Measurements from ENCODE around the gene STK38. TPM values are rescaled to one million over a fixed set of nuclear protein-coding genes. Genes with fewer than 3 reads are reported as not detected.

STK38 gene
- 31.5 TPM for polyA plus RNA-seq (2013)

DNA sequence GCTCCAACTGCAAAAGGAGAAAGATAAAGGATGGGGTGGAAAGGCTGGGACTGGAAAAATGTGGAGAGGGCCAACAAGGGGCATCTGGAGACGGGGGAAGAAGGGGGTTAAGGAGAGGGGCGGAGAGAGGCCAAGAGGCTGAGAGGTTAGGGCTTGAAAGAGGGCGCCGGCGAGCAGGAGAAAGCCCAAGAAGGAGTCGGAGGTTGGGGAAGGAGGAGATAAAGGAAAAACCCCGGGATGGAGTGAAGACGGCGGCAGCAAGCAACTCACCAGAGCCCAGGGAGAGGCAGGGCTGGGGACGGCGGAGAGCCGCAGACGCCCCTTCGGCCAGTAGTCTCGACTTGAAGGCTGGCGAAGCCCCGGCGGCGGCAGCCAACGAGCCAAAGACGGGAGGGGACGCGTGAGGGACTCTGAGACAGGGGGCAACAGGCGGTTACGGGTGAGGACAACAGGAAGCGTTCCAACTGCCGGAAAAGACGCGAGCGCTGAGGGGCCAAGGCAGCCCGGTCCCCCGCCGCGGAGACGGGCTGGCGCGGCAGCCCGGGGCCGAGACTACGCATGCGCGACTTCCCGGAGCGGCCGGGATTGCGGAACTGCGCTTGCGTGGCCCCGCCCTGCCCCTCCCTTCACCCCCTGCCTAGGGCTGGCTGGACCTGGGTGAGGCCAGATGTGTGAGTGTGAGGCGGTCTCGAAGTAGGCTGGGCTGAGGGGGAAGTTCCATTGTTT lies at the start of gene STK38:
Gene STK38 (minus strand): TSS at position 560 of the 726 bp plus-strand sequence. CDS start 7,277 bp downstream, outside the sequence.
- ChIA-PET CTCF (interaction anchor here (1.0 to 1.1 kb wide), 2 partner anchors 14 to 23 kb away, joined by 3 to 6 read pairs; no protein-coding TSS in a partner anchor), POLR2A (interaction anchor here (0.6 to 1.4 kb wide), 2 partner anchors 33 to 1882 kb away, joined by 3 to 4 read pairs; no protein-coding TSS in a partner anchor)
- H3K36me3 ChIP-seq (ENCODE audit: control insufficient read depth in 4 of 4, insufficient read depth in 4 of 4, low read length in 3 of 4) = peaks cover 0 to 3% (median 0%) of the 10 kb centered on the region in 4 experiments
- H3K27me3 ChIP-seq (replicated peaks in 2 of 5; ENCODE audit: control insufficient read depth in 4 of 5, insufficient read depth in 5 of 5, low read length in 4 of 5) = no peaks in the 10 kb centered on the region
- H3K4me1 ChIP-seq (ENCODE audit: control extremely low read depth in 1 of 4, control insufficient read depth in 4 of 4, insufficient read depth in 4 of 4, low read length in 3 of 4) = peaks cover 18 to 50% (median 33%) of the 10 kb centered on the region in 4 experiments
- peak within 1 kb of the TSS; percentile 94 to 96 for H3K27ac ChIP-seq (ENCODE audit: insufficient read depth in 1 of 2, low read depth in 1 of 2, low read length in 2 of 2, poor library complexity in 1 of 2, severe bottlenecking in 2 of 2)
- no peaks in the 10 kb centered on the region for H3K9me3 ChIP-seq (ENCODE audit: control extremely low read depth in 1 of 5, control insufficient read depth in 4 of 5, insufficient read depth in 2 of 5, low read depth in 1 of 5, low read length in 4 of 5)
- peak; percentile 90 to 95 (median 94) for DNase-seq
- whole genome bisulfite sequencing (ENCODE audit: insufficient coverage) = under 1% methylated on average over 35 of the region's 51 CpGs
- peak within 1 kb of the TSS; percentile 86 to 100 (median 99) for H3K4me3 ChIP-seq (ENCODE audit: control insufficient read depth in 1 of 7, extremely low read depth in 1 of 7, insufficient read depth in 4 of 7, low read depth in 2 of 7, low read length in 6 of 7)

DNA sequence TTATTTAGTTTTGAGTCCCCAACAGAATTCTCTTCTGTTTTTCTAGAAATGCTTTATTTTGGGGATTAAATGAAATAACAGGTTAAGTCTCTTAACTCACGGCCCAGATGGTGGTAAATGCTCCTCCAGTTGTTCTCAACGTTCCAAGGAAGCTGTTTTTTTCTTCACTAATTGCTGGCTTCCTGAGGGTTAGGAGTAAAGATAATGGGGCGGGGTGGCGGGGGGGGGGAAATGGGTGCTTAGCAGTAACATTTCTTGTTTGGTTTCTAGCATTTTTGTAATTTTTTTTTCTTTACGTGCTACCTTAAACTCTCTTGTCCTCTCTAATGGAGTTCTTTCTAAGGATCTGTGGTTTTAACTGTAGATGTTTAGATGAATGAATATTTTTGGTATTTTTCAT lies 49.1 kb upstream of the STK38 start:
- WGBS (ENCODE audit: insufficient coverage) = 0% methylated on average over 1 of the region's 5 CpGs
- Histone ChIP-seq H3K4me3 (ENCODE audit: control insufficient read depth in 1 of 7, extremely low read depth in 1 of 7, insufficient read depth in 4 of 7, low read depth in 2 of 7, low read length in 6 of 7) (peak overlapping the region in 6 of 7 experiments; percentile 85 to 100 (median 99)), H3K27ac (ENCODE audit: insufficient read depth in 1 of 2, low read depth in 1 of 2, low read length in 2 of 2, poor library complexity in 1 of 2, severe bottlenecking in 2 of 2) (peak overlapping the region; percentile 99 to 100), H3K9me3 (ENCODE audit: control extremely low read depth in 1 of 5, control insufficient read depth in 4 of 5, insufficient read depth in 2 of 5, low read depth in 1 of 5, low read length in 4 of 5) (no peaks in the 10 kb centered on the region), H3K4me1 (ENCODE audit: control extremely low read depth in 1 of 4, control insufficient read depth in 4 of 4, insufficient read depth in 4 of 4, low read length in 3 of 4) (peaks cover 24 to 62% (median 44%) of the 10 kb centered on the region in 4 experiments), H3K36me3 (ENCODE audit: control insufficient read depth in 4 of 4, insufficient read depth in 4 of 4, low read length in 3 of 4) (peaks cover 20 to 53% (median 41%) of the 10 kb centered on the region in 4 experiments), H3K27me3 (replicated peaks in 2 of 5; ENCODE audit: control insufficient read depth in 4 of 5, insufficient read depth in 5 of 5, low read length in 4 of 5) (no peaks in the 10 kb centered on the region)
- DNase-seq = no peak
- POLR2A ChIA-PET = interaction anchor here (0.6 kb wide), 1 partner anchor 48 kb away, joined by 5 read pairs; no protein-coding TSS in a partner anchor
- CTCF ChIA-PET = interaction anchor here (1.0 kb wide), 1 partner anchor 18 kb away, joined by 4 read pairs; no protein-coding TSS in a partner anchor

DNA sequence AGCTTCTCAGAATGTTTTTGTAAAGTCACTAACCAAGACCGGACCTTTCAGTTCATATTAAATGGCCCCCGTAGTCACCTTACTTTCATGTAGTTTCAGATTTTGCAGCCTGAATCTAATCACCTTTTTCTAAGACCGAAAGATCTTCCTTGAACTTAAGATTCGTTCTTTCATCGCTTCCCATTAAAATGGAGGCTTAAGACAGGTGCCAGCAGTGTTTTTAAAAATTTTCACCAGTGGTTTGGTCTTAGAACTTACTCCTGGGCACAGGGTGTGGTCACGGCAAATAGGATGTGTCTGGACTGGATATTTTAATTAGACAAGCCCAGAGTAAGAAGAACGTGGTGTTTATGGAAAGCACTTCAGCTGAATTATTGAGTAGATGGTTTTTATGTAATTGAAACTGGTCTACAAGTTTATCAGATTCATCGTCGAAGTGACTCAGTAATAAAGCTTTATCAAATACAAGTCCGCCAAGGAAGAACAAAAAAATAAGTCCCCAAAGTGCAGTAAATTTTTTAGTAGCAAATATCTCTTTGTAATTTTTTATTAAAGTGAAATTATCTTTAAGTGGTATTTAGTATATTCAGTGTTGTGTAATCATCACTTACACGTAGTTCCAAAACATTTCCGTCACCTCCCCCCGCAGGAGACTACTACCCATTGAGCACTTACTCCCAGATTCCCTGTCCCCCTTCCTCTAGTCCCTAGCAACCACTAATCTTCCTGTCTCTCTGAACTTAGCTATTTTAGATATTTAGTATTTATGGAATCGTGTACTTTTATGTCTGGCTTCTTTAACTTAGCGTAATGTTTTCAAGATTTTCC lies 47.8 kb upstream of the STK38 start:
- peaks cover 18 to 40% (median 32%) of the 10 kb centered on the region in 4 experiments for H3K36me3 ChIP-seq (ENCODE audit: control insufficient read depth in 4 of 4, insufficient read depth in 4 of 4, low read length in 3 of 4)
- CTCF ChIA-PET = interaction anchor here (0.7 to 1.3 kb wide), 2 partner anchors 9 to 55 kb away, joined by 3 read pairs; no protein-coding TSS in a partner anchor
- H3K27ac ChIP-seq (ENCODE audit: insufficient read depth in 1 of 2, low read depth in 1 of 2, low read length in 2 of 2, poor library complexity in 1 of 2, severe bottlenecking in 2 of 2) = peak overlapping the region; percentile 99 to 100
- POLR2A ChIA-PET = interaction anchor here (0.7 to 1.9 kb wide), 4 partner anchors 9 to 16 kb away, joined by 3 to 6 read pairs (median 4); no protein-coding TSS in a partner anchor
- peak overlapping the region in 6 of 7 experiments; percentile 85 to 100 (median 99) for H3K4me3 ChIP-seq (ENCODE audit: control insufficient read depth in 1 of 7, extremely low read depth in 1 of 7, insufficient read depth in 4 of 7, low read depth in 2 of 7, low read length in 6 of 7)
- no peaks in the 10 kb centered on the region for H3K9me3 ChIP-seq (ENCODE audit: control extremely low read depth in 1 of 5, control insufficient read depth in 4 of 5, insufficient read depth in 2 of 5, low read depth in 1 of 5, low read length in 4 of 5)
- H3K4me1 ChIP-seq (ENCODE audit: control extremely low read depth in 1 of 4, control insufficient read depth in 4 of 4, insufficient read depth in 4 of 4, low read length in 3 of 4) = peaks cover 24 to 54% (median 42%) of the 10 kb centered on the region in 4 experiments
- WGBS (ENCODE audit: insufficient coverage) = 0% methylated on average over 10 of the region's 15 CpGs
- H3K27me3 ChIP-seq (replicated peaks in 2 of 5; ENCODE audit: control insufficient read depth in 4 of 5, insufficient read depth in 5 of 5, low read length in 4 of 5) = no peaks in the 10 kb centered on the region
- peak in 2 of 3 donors; percentile 42 to 51 for DNase-seq

DNA sequence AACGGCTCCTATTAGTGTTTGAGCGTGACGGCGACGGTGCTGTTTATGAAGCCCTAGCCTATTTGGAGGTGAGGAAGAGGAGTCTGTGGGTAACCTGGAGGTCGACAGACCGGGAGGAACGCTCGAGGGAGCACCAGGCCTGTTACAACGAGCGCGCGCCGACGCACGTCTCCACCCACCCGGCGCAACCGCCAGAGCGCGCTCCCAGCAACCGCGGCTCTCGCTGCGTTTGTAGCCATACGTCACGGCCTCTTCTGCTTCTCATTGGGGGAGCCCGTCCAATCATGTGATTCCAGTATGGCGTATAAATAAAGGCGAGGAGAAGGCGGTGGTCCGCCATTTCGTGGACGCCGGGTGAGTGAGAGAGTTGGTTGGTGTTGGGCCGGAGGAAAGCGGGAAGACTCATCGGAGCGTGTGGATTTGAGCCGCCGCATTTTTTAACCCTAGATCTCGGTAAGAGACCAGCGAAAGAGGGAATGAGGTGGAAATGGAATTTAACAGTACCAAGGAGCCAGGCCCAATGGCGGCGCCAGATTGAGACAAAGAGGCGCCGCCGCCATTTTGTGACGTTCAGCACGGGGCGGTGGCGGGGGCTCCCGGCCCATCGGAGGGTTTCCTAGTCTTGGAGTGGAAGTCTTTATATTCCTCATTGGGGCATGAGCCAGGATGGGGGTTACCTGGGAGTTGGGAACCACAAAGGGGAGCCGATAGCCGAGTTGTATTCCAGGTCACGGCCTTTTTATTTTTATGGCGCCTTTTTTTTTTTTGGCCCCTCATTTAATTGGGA lies 46.9 kb upstream of the STK38 start, which contains the start of gene SRSF3:
Gene SRSF3 (plus strand): TSS at position 334 of the 787 bp plus-strand sequence. CDS start 2,401 bp downstream, outside the sequence.
- ChIA-PET POLR2A (interaction anchor here (0.7 to 1.9 kb wide), 5 partner anchors 9 to 548 kb away, joined by 3 to 6 read pairs (median 4); no protein-coding TSS in a partner anchor), CTCF (interaction anchor here (1.3 kb wide), 1 partner anchor 9 kb away, joined by 3 read pairs; no protein-coding TSS in a partner anchor)
- DNase-seq = peak; percentile 97 to 99 (median 99)
- no peaks in the 10 kb centered on the region for H3K27me3 ChIP-seq (replicated peaks in 2 of 5; ENCODE audit: control insufficient read depth in 4 of 5, insufficient read depth in 5 of 5, low read length in 4 of 5)
- H3K4me3 ChIP-seq (ENCODE audit: control insufficient read depth in 1 of 7, extremely low read depth in 1 of 7, insufficient read depth in 4 of 7, low read depth in 2 of 7, low read length in 6 of 7) = peak within 1 kb of the TSS; percentile 58 to 100 (median 98)
- H3K36me3 ChIP-seq (ENCODE audit: control insufficient read depth in 4 of 4, insufficient read depth in 4 of 4, low read length in 3 of 4) = peaks cover 15 to 32% (median 24%) of the 10 kb centered on the region in 4 experiments
- 0% methylated on average over 37 of the region's 58 CpGs for WGBS (ENCODE audit: insufficient coverage)
- no peaks in the 10 kb centered on the region for H3K9me3 ChIP-seq (ENCODE audit: control extremely low read depth in 1 of 5, control insufficient read depth in 4 of 5, insufficient read depth in 2 of 5, low read depth in 1 of 5, low read length in 4 of 5)
- peak within 1 kb of the TSS; percentile 99 to 100 for H3K27ac ChIP-seq (ENCODE audit: insufficient read depth in 1 of 2, low read depth in 1 of 2, low read length in 2 of 2, poor library complexity in 1 of 2, severe bottlenecking in 2 of 2)
- peaks cover 24 to 51% (median 39%) of the 10 kb centered on the region in 4 experiments for H3K4me1 ChIP-seq (ENCODE audit: control extremely low read depth in 1 of 4, control insufficient read depth in 4 of 4, insufficient read depth in 4 of 4, low read length in 3 of 4)

DNA sequence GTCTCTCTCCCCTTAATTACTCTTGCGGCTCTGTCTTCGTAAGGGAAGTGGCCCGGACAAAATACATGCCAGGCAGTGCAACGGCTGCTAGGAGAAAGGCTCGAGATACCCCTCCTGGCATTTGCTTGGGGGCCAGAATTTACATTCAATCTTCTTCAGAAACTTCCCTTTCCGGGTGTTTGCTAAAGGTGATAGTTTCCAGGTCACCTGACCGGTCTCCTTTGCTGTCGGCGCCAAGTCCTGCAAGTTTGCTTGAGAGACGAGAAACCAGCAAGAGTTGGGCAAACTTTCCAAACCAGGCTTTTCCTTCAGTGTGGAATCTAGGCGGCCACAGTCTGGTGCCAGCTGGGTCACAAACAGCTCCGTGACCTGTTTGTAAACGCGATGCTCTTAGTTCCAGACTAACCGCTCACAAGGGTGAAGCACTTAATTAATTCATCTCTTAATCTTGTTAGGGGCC lies 46.3 kb upstream of the STK38 start:
- WGBS (ENCODE audit: insufficient coverage) = under 1% methylated on average over 15 of the region's 15 CpGs
- peak overlapping the region; percentile 99 to 100 for H3K27ac ChIP-seq (ENCODE audit: insufficient read depth in 1 of 2, low read depth in 1 of 2, low read length in 2 of 2, poor library complexity in 1 of 2, severe bottlenecking in 2 of 2)
- ChIA-PET POLR2A (interaction anchor here (0.7 to 1.3 kb wide), 2 partner anchors 152 to 547 kb away, joined by 3 to 4 read pairs; no protein-coding TSS in a partner anchor), CTCF (interaction anchor here (1.1 kb wide), 1 partner anchor 165 kb away, joined by 3 read pairs; no protein-coding TSS in a partner anchor)
- no peaks in the 10 kb centered on the region for H3K9me3 ChIP-seq (ENCODE audit: control extremely low read depth in 1 of 5, control insufficient read depth in 4 of 5, insufficient read depth in 2 of 5, low read depth in 1 of 5, low read length in 4 of 5)
- peak; percentile 62 to 82 (median 75) for DNase-seq
- H3K36me3 ChIP-seq (ENCODE audit: control insufficient read depth in 4 of 4, insufficient read depth in 4 of 4, low read length in 3 of 4) = peaks cover 11 to 26% (median 18%) of the 10 kb centered on the region in 4 experiments
- peak overlapping the region; percentile 23 to 100 (median 95) for H3K4me3 ChIP-seq (ENCODE audit: control insufficient read depth in 1 of 7, extremely low read depth in 1 of 7, insufficient read depth in 4 of 7, low read depth in 2 of 7, low read length in 6 of 7)
- no peaks in the 10 kb centered on the region for H3K27me3 ChIP-seq (replicated peaks in 2 of 5; ENCODE audit: control insufficient read depth in 4 of 5, insufficient read depth in 5 of 5, low read length in 4 of 5)
- H3K4me1 ChIP-seq (ENCODE audit: control extremely low read depth in 1 of 4, control insufficient read depth in 4 of 4, insufficient read depth in 4 of 4, low read length in 3 of 4) = peaks cover 24 to 45% (median 33%) of the 10 kb centered on the region in 4 experiments

Measured in common myeloid progenitor, CD34-positive (primary cell).